OCI-LY3 (cell line): Measurements from ENCODE around the gene TSSK1B.
"Not testable (repeated sequence)": the region's sequence is repeated elsewhere in the genome, so short reads cannot be mapped to it uniquely, and the experiment has no call there.

Source experiments
- H2AFZ ChIP-seq: fragments of 200-600, 300-600 bp; shearing (Covaris generic); 2 replicates; pipeline ENCODE4 v1.6.0; 2014; ENCODE audit warnings: antibody characterized with exemption, low read depth, low read length
- H3K27ac ChIP-seq: fragments of 200-600, 300-600 bp; sonication (generic); 2 replicates; pipeline ENCODE4 v1.5.1; 2014; ENCODE audit warnings: mild to moderate bottlenecking, low read length, moderate library complexity, mixed read lengths
- H3K27me3 ChIP-seq: fragments of 200-600, 300-600 bp; sonication (generic); 2 replicates; pipeline ENCODE4 v1.6.1; 2014; ENCODE audit warnings: low read depth, low read length, mixed read lengths
- H3K36me3 ChIP-seq: fragments of 200-600, 300-600 bp; sonication (generic); replicated peaks from 2 replicates; pipeline ENCODE3; 2014; ENCODE audit warnings: low read depth, low read length, mixed read lengths
- H3K4me1 ChIP-seq: fragments of 300-600, 200-600 bp; sonication (generic); 2 replicates; pipeline ENCODE4 v1.6.1; 2014; ENCODE audit warnings: low read length, mixed read lengths
- H3K4me2 ChIP-seq: fragments of 200-600, 300-600 bp; sonication (generic); 2 replicates; pipeline ENCODE4 v1.6.1; 2014; ENCODE audit warnings: low read length, mixed read lengths
- H3K4me3 ChIP-seq: fragments of 300-600, 200-600 bp; sonication (generic); 2 replicates; pipeline ENCODE4 v1.5.1; 2014; ENCODE audit warnings: antibody characterized with exemption, mild to moderate bottlenecking, low read length, moderate library complexity
- H3K79me2 ChIP-seq: fragments of 300-600, 200-600 bp; shearing (Covaris generic); 2 replicates; pipeline ENCODE4 v1.6.1; 2014; ENCODE audit warnings: mild to moderate bottlenecking, low read length, mixed read lengths
- H3K9ac ChIP-seq: fragments of 300-600, 200-600 bp; shearing (Covaris generic); 2 replicates; pipeline ENCODE4 v1.6.0; 2014; ENCODE audit warnings: mild to moderate bottlenecking, low read length, moderate library complexity
- H3K9me3 ChIP-seq: fragments of 200-600, 300-600 bp; shearing (Covaris generic); 2 replicates; pipeline ENCODE4 v1.6.1; 2014; ENCODE audit warnings: low read length, mixed read lengths; ENCODE audit not compliant: insufficient read depth
- H4K20me1 ChIP-seq: fragments of 200-600, 300-600 bp; sonication (generic); 2 replicates; pipeline ENCODE4 v1.6.1; 2016; ENCODE audit warnings: low read length, mixed read lengths; ENCODE audit not compliant: insufficient read depth
- CTCF ChIP-seq: fragments of 200-600, 300-600 bp; sonication (generic); IDR thresholded peaks from 2 replicates; pipeline ENCODE4 v1.5.1; 2014; ENCODE audit warnings: antibody characterized with exemption, low read length, low read depth
- EZH2phosphoT487 ChIP-seq: fragments of 200-600 bp; shearing (Covaris generic); IDR thresholded peaks from 2 replicates; pipeline ENCODE4 v1.6.1; 2018; ENCODE audit warnings: antibody characterized with exemption, mixed run types, low read depth

TSSK1B gene

DNA sequence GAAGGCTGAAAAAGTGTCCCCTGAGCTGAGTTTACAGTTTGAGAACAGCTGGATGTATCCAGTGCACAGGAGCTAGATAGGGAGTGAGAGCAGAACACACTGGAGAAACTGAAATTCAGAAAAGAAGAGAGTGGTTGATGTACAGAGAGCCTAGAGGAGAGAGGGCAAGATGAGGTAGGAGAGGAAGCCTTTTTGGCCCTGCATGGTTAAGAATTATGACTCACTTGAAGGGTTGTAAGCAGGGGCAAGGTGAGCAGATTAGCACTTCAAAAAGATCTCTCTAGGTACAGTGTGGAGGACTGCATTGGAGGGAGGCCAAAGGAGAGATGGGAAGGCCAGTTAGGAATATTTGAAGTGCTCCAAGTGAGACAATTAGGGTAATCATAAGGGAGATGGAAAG is 28.2 kb upstream of the TSSK1B start:
- Histone ChIP-seq H3K27ac (no peak overlapping the region), H3K36me3 (no peaks in the 10 kb centered on the region), H3K4me2 (no peak overlapping the region), H3K4me3 (no peak overlapping the region), H3K4me1 (no peaks in the 10 kb centered on the region), H4K20me1 (no peaks in the 10 kb centered on the region), H3K9me3 (no peaks in the 10 kb centered on the region), H3K27me3 (no peaks in the 10 kb centered on the region), H3K79me2 (no peaks in the 10 kb centered on the region), H3K9ac (no peak overlapping the region), H2AFZ (no peak overlapping the region)
- no peak for TF ChIP-seq CTCF
- no peak for TF ChIP-seq EZH2phosphoT487

DNA sequence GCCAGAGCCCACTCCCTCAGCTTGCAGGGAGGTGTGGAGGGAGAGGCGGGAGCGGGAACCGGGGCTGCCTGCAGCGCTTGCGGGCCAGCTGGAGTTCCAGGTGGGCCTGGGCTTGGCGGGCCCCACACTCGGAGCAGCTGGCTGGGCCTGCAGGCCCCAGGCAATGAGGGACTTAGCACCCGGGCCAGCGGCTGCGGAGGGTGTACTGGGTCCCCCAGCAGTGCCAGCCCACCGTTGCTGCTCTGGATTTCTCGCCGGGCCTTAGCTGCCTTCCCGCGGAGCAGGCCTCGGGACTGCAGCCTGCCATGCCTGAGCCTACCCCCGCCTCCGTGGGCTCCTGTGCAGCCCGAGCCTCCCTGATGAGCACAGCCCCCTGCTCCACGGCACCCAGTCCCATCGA is 22.3 kb upstream of the TSSK1B start:
- H4K20me1 ChIP-seq, H3K27ac ChIP-seq, H2AFZ ChIP-seq, H3K4me3 ChIP-seq, H3K9ac ChIP-seq, H3K79me2 ChIP-seq, H3K4me2 ChIP-seq, H3K27me3 ChIP-seq, H3K9me3 ChIP-seq, H3K4me1 ChIP-seq, H3K36me3 ChIP-seq: not testable (repeated sequence)

- Histone ChIP-seq H3K27ac (no peak overlapping the region), H3K9me3 (no peaks in the 10 kb centered on the region), H4K20me1 (no peaks in the 10 kb centered on the region), H3K4me1 (no peaks in the 10 kb centered on the region), H2AFZ (no peak overlapping the region), H3K27me3 (no peaks in the 10 kb centered on the region), H3K79me2 (no peaks in the 10 kb centered on the region), H3K4me3 (no peak overlapping the region), H3K9ac (no peak overlapping the region), H3K36me3 (no peaks in the 10 kb centered on the region), H3K4me2 (no peak overlapping the region)
- TF ChIP-seq EZH2phosphoT487 (no peak), CTCF (no peak)
These were observed 18.2 kb upstream of the TSSK1B start for GRCh38 chr5:113452941-113453340.

DNA sequence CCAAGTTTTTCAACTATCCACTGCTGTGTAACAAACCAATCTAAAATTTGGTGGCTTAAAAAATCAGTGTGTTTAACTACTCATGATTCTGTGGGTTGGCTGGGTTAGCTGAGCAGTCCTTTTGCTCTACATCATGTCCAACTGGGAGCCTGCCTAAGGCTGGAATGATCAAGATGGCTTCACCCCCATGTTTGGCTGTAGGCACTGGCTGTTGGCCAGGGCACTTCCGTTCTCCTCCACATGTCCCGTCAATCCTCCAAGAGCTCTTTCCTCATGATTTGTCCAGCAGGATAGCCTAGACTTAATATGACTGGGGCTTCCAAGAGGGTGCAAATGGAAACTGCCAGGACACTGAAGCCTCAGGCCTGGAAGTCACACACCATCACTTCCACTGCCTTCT is 17.0 kb upstream of the TSSK1B start:
- Histone ChIP-seq H3K4me1 (no peaks in the 10 kb centered on the region), H3K79me2 (no peaks in the 10 kb centered on the region), H3K9ac (no peak overlapping the region), H3K9me3 (no peaks in the 10 kb centered on the region), H4K20me1 (no peaks in the 10 kb centered on the region), H3K36me3 (no peaks in the 10 kb centered on the region), H3K4me3 (no peak overlapping the region), H2AFZ (no peak overlapping the region), H3K27me3 (no peaks in the 10 kb centered on the region), H3K4me2 (no peak overlapping the region), H3K27ac (no peak overlapping the region)
- TF ChIP-seq EZH2phosphoT487: no peak
- TF ChIP-seq CTCF: no peak

DNA sequence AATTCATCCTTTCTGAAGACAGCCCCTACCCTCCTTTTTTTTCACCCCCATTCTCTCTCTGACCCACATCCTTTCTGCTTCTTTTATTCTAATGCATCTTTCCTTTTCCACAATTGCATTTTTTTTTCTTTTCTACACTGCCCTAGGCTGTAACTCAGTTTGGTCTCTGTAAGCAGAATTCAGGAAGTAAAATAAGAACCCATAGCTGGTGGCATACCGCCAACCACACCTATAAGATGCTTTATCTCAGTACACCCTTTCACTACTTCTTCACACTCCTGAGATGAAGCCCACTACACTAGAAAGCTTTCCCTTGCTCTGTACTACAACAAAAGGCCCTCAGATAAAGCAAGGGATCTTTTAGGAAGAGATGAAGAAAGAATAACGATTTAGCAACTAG is 16.1 kb upstream of the TSSK1B start:
- Histone ChIP-seq H2AFZ (no peak overlapping the region), H3K4me1 (no peaks in the 10 kb centered on the region), H3K9me3 (no peaks in the 10 kb centered on the region), H3K4me2 (no peak overlapping the region), H3K4me3 (no peak overlapping the region), H4K20me1 (no peaks in the 10 kb centered on the region), H3K9ac (no peak overlapping the region), H3K27me3 (no peaks in the 10 kb centered on the region), H3K27ac (no peak overlapping the region), H3K36me3 (no peaks in the 10 kb centered on the region), H3K79me2 (no peaks in the 10 kb centered on the region)
- TF ChIP-seq EZH2phosphoT487: no peak
